ENCODE data around the gene TNFAIP1. TPM values are rescaled to one million over a fixed set of nuclear protein-coding genes. Genes with fewer than 3 reads are reported as not detected.
A peak's percentile ranks its signal among the peaks of the same experiment; 100 is the strongest.

The TNFAIP1 gene
- total and polyA plus RNA-seq, 9 donors: 13.4 to 37.9 (median 31.5) TPM

- intact Hi-C loops (cut with DNase I): loop anchor here in 1 of 4 donors (10.0 kb wide), 1 partner anchor 290 kb away; no protein-coding TSS in a partner anchor
- Histone ChIP-seq H3K9me3 (no peaks in the 10 kb centered on the region), H3K27ac (no peak overlapping the region), H3K4me1 (ENCODE audit: insufficient read depth) (peaks cover 2% of the 10 kb centered on the region), H3K4me3 (no peak overlapping the region), H3K36me3 (no peaks in the 10 kb centered on the region), H3K27me3 (no peaks in the 10 kb centered on the region)
- DNase-seq: no peak
- TF ChIP-seq CTCF (IDR thresholded peaks at IDR 0.05) (no peak), POLR2A (IDR thresholded peaks at IDR 0.05) (no peak), EP300 (IDR thresholded peaks at IDR 0.05) (no peak)
- 92 to 96% (median 94%) methylated on average over 3 of the region's 3 CpGs for WGBS, 3 donors
Observed at GRCh38 chr17:28324781-28325180, 10.8 kb upstream of the TNFAIP1 start.

DNA sequence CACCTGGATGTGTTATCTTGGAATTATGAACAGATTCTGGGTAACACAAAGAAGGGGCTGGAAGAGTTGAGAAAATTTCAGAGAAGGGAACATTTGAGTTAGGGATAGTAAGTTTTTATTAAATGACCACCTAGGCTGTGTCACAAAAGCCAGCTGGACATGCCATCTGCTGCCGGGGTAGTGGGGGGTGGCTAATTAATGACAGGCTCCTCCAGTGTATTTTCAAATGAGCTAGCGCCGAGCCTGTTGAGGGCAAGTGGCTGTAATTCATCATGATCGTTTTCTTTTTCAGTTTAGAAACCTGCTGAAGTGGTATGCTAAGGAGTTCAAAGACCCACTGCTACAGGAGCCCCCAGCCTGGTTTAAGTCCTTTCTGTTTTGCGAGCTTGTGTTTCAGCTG is 10.3 kb upstream of the TNFAIP1 start:
- WGBS, 3 donors: 61 to 69% (median 63%) methylated on average over 5 of the region's 5 CpGs
- Histone ChIP-seq H3K4me1 (ENCODE audit: insufficient read depth) (no peaks in the 10 kb centered on the region), H3K27ac (no peak overlapping the region), H3K9me3 (no peaks in the 10 kb centered on the region), H3K36me3 (no peaks in the 10 kb centered on the region), H3K27me3 (no peaks in the 10 kb centered on the region), H3K4me3 (no peak overlapping the region)
- no peak for DNase-seq
- intact Hi-C loops (cut with DNase I): loop anchor here in 1 of 4 donors (10.0 kb wide), 1 partner anchor 290 kb away; no protein-coding TSS in a partner anchor
- TF ChIP-seq CTCF (IDR thresholded peaks at IDR 0.05) (no peak), POLR2A (IDR thresholded peaks at IDR 0.05) (no peak), EP300 (IDR thresholded peaks at IDR 0.05) (no peak)

- no peak for TF ChIP-seq POLR2A (IDR thresholded peaks at IDR 0.05)
- TF ChIP-seq CTCF (IDR thresholded peaks at IDR 0.05): no peak
- no peak for TF ChIP-seq EP300 (IDR thresholded peaks at IDR 0.05)
- no peak overlapping the region for H3K27ac ChIP-seq
- WGBS, 3 donors: 86 to 87% (median 87%) methylated on average over 7 of the region's 7 CpGs
- intact Hi-C loops (cut with DNase I): loop anchor here in 1 of 4 donors (10.0 kb wide), 1 partner anchor 291 kb away; no protein-coding TSS in a partner anchor
- no peak for DNase-seq
- no peaks in the 10 kb centered on the region for H3K9me3 ChIP-seq
- no peak overlapping the region for H3K4me3 ChIP-seq
- no peaks in the 10 kb centered on the region for H3K27me3 ChIP-seq
- H3K4me1 ChIP-seq (ENCODE audit: insufficient read depth): no peaks in the 10 kb centered on the region
- no peaks in the 10 kb centered on the region for H3K36me3 ChIP-seq
Observed at GRCh38 chr17:28326114-28326513, 9.4 kb upstream of the TNFAIP1 start.

DNA sequence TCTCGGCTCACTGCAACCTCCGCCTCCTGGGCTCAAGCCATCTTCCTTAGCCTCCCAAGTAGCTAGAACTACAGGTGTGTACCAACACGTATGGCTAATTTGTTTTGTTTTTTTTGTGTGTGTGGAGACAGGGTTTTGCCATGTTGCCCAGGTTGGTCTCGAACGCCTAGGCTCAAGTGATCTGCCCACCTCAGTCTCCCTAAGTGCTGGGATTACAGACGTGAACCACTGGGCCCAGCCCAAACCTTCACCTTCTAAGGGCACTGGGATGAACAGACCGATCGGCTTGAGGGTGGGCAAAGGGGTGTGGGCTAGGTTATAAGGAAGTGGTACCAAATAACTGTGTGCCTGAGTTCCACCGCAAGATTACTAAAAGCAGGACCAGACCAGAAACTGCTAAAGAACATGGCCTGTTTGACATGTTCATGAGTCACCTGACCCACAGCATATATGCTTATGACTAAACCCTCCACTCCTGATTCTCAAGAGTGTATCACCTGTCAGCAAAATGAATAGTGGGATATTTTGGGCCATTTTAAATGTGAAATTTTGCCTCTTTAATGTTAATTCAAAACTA is 8.4 kb upstream of the TNFAIP1 start:
- peak in 1 of 5 donors; percentile 4 for DNase-seq
- TF ChIP-seq CTCF (IDR thresholded peaks at IDR 0.05) (no peak), EP300 (IDR thresholded peaks at IDR 0.05) (no peak), POLR2A (IDR thresholded peaks at IDR 0.05) (no peak)
- Histone ChIP-seq H3K4me3 (no peak overlapping the region), H3K4me1 (ENCODE audit: insufficient read depth) (no peaks in the 10 kb centered on the region), H3K27me3 (no peaks in the 10 kb centered on the region), H3K27ac (no peak overlapping the region), H3K36me3 (no peaks in the 10 kb centered on the region), H3K9me3 (no peaks in the 10 kb centered on the region)
- 91 to 95% (median 94%) methylated on average over 9 of the region's 9 CpGs for WGBS, 3 donors
- intact Hi-C loops (cut with DNase I): loop anchor here in 1 of 4 donors (10.0 kb wide), 1 partner anchor 292 kb away; no protein-coding TSS in a partner anchor
